ENCODE data around the gene HP1BP3.

The HP1BP3 gene

GRCh38 chr1:20712215-20712577, 74.9 kb downstream of the HP1BP3 start:
- no peak for DNase-seq (ENCODE audit: low read depth in 2 of 2)

DNA sequence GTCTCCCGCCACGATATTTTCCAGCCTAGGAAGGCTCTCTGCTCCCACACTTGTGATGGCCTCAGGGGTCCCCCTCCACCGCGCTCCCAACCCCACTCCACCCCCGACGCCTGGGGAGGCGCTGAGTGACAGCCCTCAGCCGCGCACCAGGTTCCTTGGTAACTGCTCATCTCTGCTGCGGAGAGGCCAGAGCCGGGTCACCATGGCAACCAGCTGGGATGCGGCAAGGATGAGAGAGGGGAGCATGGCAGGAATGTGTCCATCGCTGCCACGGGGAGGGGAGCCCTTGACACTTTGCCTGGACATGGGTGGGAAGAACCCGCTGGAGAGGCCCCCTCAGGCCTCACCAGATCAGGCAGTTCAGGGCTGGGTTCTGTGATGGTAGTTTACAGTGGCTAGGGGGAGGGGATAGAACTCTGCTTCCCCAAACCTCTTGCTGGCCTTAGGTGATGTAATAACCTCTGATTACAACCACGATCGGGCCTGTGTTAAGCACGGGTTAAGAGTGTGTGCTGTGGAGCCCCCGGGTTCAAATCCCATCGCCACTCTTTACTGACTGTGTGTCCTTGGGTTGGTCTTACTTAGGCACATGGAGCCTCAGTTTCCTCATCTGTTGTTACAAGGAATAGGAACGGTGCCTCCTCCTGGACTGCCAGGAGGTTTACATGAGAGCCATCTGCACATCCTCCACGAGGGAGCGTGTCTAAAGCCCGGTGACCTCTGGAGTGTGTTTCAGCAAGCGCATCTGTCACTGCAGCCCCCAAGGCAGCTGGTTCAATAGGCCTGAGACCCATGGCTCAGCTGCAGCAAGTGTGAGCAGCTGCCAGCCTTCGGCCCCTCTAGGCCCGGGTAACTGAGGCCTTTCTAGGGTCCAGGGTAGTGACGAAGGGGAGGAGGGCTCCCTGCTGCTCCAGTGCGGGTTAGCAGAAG, 75.6 kb downstream of the HP1BP3 start:
- no peak for DNase-seq (ENCODE audit: low read depth in 2 of 2)

DNA sequence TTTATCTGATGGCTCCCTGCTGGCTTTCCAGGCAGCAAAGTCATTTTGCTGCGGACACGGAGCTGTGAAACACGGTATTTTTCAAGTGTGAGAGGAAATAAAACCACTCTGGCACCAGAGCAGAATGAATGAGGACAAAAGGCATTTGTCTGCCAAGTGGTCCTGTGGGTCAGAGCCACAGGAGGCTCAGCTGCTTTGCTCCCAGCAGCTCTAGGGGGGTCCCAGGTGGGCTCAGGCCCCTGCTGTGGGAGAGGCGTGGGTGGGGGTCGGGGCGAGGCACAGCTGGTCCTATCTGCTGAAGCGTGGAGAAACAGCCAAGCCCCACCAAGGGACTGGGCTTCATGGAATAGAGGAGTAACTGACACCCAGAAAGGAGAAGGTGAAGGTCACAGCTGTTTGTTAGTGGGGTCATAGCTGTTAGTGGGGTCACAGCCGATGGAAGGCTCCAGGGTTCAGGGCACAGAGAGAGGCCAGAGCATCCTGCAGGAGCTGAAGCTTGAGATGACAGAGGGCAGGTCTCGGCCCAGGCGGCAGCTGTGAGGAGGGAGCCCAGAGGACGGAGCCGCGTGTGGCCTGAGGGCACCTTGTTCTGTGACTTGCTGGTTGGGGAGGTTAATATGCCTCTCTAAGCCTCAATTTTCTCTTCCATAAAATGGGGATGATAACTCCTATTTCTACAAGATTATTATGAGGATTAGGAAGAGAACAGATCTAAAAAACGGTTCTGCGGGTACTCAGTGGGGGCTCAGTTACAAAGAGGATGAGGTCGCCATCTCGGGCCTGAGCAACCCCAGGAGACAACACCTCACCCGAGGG, 76.4 kb downstream of the HP1BP3 start:
- DNase-seq (ENCODE audit: low read depth in 2 of 2), result no peak

DNA sequence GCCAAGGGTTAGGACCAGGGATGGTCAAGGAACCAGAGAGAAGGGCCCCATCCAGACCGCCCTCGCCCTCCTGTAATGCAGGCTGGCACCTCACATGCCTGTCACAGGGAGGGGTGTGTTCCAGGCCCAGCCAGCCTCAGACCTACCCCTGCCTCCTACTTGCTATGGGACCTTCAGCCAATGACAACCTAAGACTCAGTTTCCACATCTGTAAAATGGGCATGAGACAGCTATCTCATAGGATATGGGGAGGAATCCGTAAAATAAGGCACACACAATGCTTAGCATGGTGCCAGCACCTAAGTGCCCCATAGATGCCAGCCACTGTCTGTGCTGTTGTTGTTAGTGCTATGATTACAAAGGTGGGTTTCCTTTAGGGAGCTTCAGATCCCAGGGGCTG, 77.2 kb downstream of the HP1BP3 start:
- no peak for DNase-seq (ENCODE audit: low read depth in 2 of 2)

GRCh38 chr1:20708891-20709290, 78.2 kb downstream of the HP1BP3 start:
- DNase-seq (ENCODE audit: low read depth in 2 of 2), result no peak

- DNase-seq (ENCODE audit: low read depth in 2 of 2), result no peak
Measured at GRCh38 chr1:20708057-20708456, 79.0 kb downstream of the HP1BP3 start.

DNA sequence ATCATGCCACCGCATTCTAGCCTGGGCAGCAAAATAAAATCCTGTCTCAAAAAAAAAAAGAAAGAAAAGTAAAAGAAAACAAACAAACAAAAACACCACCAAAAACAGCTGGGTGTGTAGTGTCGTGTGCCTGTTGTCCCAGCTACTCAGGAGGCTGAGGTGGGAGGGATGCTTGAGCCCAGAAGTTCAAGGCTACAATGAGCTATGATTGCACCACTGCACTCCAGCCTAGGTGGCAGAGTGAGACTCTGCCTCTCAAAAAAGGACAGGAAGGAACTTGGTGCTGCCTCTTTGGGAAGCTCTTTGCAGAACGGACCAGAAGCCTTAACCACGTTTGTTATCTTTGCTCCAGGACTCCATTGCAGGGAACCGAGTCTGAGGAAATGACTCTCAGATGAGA, 80.3 kb downstream of the HP1BP3 start:
- DNase-seq (ENCODE audit: low read depth in 2 of 2), result no peak

- no peak for DNase-seq (ENCODE audit: low read depth in 2 of 2)
Measured at GRCh38 chr1:20705203-20705755, 81.8 kb downstream of the HP1BP3 start.

DNA sequence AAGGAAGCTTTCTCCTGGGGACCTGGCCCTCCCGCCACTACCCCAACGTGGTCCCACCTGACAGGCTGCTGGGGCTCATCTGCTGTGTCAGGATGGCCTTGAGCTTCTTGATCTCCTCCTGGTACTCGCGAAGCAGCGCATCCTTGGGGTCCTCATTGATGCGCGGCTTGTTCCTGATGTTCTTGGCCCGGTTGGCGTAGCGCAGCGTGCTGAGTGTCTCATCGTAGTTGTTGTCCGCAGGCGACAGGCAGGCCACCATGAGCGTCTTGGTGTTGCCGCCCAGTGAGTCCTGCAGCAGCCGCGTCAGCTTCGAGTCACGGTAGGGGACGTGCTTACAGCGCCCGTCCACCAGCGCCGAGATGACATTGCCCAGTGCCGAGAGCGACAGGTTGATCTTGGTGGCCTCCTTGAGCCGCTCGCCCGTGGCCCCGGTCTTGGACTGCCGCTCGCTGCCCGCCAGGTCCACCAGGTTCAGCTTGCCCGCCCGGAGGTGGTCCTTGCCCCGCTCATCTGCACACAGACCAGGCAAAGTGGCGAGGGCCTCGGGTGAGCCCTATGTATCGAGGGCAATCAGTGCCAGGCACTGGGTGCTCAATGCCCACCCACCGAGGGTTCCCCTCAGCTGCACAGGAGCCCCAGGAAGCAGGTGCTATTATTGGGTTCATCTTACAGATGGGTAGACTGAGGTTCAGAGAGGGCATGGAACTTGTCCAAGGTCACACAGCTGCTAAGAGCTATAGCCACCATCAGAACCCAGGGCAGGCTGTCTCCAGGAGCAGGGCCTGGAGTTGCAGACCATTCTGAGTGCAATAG, 82.5 kb downstream of the HP1BP3 start:
- DNase-seq (ENCODE audit: low read depth in 2 of 2), result no peak

DNA sequence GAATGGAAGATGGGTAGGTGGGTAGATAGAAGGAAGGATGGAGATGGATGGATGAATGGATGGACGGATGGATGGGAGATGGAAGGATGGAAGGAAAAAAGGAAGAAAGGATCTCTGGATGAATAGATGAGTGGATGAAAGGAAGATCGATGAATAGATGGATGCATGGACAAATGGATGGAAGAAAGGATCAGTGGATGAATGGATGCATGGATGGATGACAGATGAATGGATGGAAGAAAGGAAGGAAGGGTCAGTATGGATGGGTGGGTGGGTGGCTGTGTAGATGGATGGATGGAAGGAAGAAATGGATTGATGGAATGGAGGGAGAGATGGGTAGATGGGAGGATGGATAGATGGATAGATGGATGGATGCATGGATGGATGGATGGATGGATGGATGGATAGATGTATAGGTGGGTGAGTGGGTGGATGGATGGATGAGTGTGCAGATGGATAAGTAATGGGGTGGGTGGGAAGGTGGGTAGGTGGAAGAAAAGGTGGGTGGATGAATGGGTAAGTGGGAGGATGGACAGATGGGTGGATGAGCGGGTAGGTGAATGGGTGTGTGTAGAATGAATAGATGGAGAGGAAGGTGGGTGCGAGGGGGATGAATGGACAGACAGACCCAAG, 83.9 kb downstream of the HP1BP3 start:
- DNase-seq (ENCODE audit: low read depth in 2 of 2), result no peak

DNA sequence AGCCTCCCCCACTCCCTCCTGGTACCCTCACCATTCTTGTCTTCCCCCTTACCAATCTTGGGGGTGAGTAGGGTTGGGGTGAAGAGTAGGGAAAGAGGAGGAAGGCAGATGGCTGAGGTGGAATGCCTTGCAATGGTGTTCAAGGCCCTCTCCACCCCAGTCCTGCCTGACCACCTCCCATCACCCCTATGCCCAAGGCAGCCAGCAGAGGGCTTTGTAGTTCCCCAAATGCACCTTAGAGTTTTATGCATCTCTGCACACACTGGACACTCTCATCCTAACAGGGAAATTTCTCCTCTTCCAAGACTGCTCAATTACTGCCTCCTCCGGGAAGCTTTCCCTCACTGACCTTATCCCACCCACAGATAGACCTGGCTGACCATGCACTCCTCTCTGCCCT, 84.7 kb downstream of the HP1BP3 start:
- DNase-seq (ENCODE audit: low read depth in 2 of 2), result no peak

DNA sequence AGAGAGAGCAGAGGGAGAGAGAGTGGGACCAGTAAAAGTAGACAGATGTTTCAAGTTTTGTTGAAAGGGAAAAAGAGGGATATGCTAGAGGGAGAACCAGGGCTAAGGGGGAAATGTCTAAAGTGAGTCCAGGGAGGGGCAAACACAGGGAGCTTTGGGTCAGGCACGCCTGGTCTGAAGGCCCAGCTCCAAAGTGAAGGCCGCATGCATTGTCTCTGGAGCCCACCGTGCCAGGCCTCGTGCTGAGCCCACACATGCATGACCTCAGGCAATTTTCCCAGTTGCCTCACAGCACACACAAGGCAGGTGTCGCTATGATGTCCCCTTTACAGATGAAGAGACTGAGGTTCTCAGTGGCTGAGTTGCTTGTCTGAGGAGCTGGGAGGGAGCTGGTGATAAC, 85.3 kb downstream of the HP1BP3 start:
- no peak for DNase-seq (ENCODE audit: low read depth in 2 of 2)

- DNase-seq (ENCODE audit: low read depth in 2 of 2), result no peak
Measured at GRCh38 chr1:20701446-20701845, 85.7 kb downstream of the HP1BP3 start.

DNA sequence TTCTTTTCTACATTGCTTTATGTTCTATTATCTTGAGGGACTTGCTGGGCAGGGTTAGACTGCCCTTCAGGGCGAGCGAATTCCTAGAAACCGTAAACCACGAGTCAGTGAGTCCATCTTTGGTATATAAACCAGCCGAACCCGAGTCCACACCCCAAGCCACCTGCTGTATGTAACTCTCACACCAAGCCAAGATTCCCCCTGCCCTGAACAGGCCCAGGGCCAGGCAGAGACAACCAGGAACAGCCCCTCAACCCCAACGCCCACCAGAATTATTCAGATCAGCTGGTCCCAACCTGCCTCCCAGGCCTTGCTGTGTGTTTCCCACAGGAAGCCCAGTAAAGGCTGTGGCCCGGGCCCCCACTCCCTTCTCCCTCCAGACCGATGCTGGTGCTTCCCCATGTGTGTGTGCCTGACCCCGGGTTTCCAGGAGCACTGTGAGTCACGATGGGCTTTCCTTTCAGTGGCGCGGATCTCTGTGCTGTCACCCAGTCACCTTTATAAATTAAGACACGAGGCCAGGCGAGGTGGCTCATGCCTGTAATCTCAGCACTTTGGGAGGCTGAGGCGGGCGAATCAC, 86.4 kb downstream of the HP1BP3 start:
- DNase-seq (ENCODE audit: low read depth in 2 of 2), result no peak

DNA sequence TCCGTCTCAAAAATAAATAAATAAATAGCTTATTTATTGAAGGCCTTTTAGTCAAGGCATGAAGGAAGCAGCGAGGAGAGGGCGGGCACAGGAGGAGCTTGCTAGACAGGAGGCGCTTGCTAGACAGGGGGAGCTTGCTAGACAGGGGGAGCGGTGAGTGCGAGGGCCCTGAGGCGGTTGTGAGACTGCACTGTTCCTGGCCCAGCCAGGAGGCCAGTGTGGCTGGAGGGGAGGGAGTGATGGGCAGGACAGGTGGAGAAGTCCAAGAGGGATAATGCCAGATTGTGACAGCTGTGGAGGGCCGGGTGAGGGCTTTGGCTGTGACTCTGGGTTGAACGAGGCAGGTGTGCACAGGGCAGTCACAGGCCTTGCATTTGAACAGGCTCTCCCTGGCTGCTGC, 87.5 kb downstream of the HP1BP3 start:
- no peak for DNase-seq (ENCODE audit: low read depth in 2 of 2)

DNA sequence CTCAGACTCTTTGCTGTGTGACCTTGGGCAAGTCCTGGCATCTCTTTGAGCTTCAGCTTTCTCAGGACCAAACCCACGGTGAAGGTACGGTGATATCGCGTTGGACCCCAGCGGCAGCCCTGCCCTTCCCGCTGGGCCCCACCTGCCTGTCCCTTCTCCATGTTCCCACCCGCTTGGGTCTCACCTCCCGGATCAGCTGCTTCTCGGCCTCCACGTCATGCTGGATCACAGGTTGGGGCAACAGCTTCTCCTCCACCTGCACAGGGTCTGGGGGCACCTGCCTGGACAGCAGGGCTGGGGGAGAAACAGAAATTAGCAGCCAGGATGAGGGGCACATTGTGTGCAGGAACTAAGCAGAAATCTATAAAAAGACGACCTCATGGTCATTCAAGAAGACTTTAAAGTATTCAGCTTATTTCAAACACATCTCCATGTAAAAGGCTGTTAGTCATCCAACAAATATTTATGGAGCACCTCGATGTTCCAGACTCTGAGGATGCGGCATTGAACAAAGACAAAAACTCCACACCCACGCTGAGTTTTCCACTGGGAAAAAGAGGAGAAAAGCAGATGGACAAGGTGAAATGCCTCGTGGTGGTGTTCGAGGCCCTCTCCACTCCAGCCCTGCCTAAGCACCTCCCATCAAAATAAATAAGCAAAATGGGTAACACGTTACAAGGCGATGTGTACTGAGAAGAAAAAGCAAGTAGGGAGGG, 88.8 kb downstream of the HP1BP3 start:
- no peak for DNase-seq (ENCODE audit: low read depth in 2 of 2)

GRCh38 chr1:20697563-20697962, 89.5 kb downstream of the HP1BP3 start:
- no peak for DNase-seq (ENCODE audit: low read depth in 2 of 2)

GRCh38 chr1:20696397-20697333, 90.4 kb downstream of the HP1BP3 start:
- peak; percentile 67 to 70 for DNase-seq (ENCODE audit: low read depth in 2 of 2)

GRCh38 chr1:20695515-20695914, 91.6 kb downstream of the HP1BP3 start:
- no peak for DNase-seq (ENCODE audit: low read depth in 2 of 2)
